ENCODE data around the gene ZBTB7C. TPM values are rescaled to one million over a fixed set of nuclear protein-coding genes. Genes with fewer than 3 reads are reported as not detected.

Gene ZBTB7C
- total RNA-seq, 4 donors from 2014 or later, result 26.0 to 50.6 (median 46.2) TPM

GRCh38 chr18:48407358-48407757, 1.8 kb downstream of the ZBTB7C start:
- 85% methylated on average over 3 of the region's 3 CpGs for WGBS
- peaks cover 9% of the 10 kb centered on the region for H3K27me3 ChIP-seq
- TF ChIP-seq POLR2A (IDR thresholded peaks at IDR 0.05), result no peak
- TF ChIP-seq, protein P1, sequence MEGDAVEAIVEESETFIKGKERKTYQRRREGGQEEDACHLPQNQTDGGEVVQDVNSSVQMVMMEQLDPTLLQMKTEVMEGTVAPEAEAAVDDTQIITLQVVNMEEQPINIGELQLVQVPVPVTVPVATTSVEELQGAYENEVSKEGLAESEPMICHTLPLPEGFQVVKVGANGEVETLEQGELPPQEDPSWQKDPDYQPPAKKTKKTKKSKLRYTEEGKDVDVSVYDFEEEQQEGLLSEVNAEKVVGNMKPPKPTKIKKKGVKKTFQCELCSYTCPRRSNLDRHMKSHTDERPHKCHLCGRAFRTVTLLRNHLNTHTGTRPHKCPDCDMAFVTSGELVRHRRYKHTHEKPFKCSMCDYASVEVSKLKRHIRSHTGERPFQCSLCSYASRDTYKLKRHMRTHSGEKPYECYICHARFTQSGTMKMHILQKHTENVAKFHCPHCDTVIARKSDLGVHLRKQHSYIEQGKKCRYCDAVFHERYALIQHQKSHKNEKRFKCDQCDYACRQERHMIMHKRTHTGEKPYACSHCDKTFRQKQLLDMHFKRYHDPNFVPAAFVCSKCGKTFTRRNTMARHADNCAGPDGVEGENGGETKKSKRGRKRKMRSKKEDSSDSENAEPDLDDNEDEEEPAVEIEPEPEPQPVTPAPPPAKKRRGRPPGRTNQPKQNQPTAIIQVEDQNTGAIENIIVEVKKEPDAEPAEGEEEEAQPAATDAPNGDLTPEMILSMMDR (IDR thresholded peaks at IDR 0.05), result no peak
- TF ChIP-seq POLR2AphosphoS5 (IDR thresholded peaks at IDR 0.05), result no peak
- TF ChIP-seq EP300 (IDR thresholded peaks at IDR 0.05), result no peak
- H3K4me3 ChIP-seq, result no peak overlapping the region
- no peaks in the 10 kb centered on the region for H3K9me3 ChIP-seq
- H3K36me3 ChIP-seq, result no peaks in the 10 kb centered on the region
- no peak for DNase-seq (ENCODE audit: low spot score in 2 of 2)
- H3K4me1 ChIP-seq, result peaks cover 24% of the 10 kb centered on the region
- no peak overlapping the region for H3K27ac ChIP-seq

GRCh38 chr18:48405978-48406377, 3.2 kb downstream of the ZBTB7C start:
- Histone ChIP-seq H3K4me1 (peaks cover 23% of the 10 kb centered on the region), H3K27ac (no peak overlapping the region), H3K9me3 (no peaks in the 10 kb centered on the region), H3K36me3 (no peaks in the 10 kb centered on the region), H3K4me3 (no peak overlapping the region), H3K27me3 (no peaks in the 10 kb centered on the region)
- TF ChIP-seq, protein P1 (IDR thresholded peaks at IDR 0.05), result no peak
- no peak for TF ChIP-seq POLR2AphosphoS5 (IDR thresholded peaks at IDR 0.05)
- no peak for TF ChIP-seq EP300 (IDR thresholded peaks at IDR 0.05)
- TF ChIP-seq POLR2A (IDR thresholded peaks at IDR 0.05), result no peak
- DNase-seq (ENCODE audit: low spot score in 2 of 2), result no peak
- WGBS, result 82% methylated on average over 6 of the region's 6 CpGs

DNA sequence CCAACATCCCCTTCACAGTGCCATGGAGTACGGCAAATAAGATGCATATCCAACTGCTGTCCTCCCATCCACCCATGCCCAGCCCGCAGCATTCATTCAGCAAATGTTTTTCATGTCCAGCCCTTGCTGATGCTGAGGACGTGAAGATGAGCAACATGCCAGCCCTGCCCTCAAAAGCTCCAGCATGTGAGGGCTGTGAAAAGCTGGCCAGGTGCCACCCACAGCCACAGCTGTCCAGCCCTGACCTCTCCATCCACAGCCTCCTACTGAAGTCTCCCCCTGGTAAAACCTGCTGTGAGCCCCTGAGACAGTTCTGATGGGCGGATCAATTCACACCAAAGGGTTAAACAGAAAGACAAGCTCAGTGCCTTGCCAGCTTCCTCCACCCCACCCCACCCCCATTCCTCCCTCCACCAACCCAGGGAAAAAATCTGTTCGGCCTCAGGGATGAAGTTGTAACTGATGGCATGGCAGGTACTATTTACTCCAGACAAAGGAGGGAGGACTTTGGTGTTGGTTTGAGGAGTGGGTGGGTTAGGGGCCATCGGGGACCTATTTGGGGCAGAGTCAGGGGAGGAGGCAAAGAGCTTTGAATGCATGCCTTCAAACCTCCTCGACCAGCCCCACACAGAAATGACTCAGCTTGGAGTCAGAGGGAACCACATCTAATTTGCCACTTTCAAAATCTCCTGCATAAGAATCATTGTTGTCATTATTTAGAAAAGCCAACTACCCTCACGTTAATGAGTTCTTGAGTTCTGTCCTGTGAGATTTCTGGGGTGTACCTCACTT, 4.3 kb downstream of the ZBTB7C start:
- H3K27ac ChIP-seq, result no peak overlapping the region
- DNase-seq (ENCODE audit: low spot score in 2 of 2), result no peak
- no peaks in the 10 kb centered on the region for H3K36me3 ChIP-seq
- H3K9me3 ChIP-seq, result no peaks in the 10 kb centered on the region
- peaks cover 15% of the 10 kb centered on the region for H3K4me1 ChIP-seq
- H3K4me3 ChIP-seq, result no peak overlapping the region
- H3K27me3 ChIP-seq, result no peaks in the 10 kb centered on the region
- 43% methylated on average over 8 of the region's 8 CpGs for WGBS
- TF ChIP-seq POLR2A (IDR thresholded peaks at IDR 0.05) (no peak), EP300 (IDR thresholded peaks at IDR 0.05) (no peak), POLR2AphosphoS5 (IDR thresholded peaks at IDR 0.05) (no peak)
- TF ChIP-seq, protein P1 (IDR thresholded peaks at IDR 0.05), result no peak

GRCh38 chr18:48402953-48403352, 6.2 kb downstream of the ZBTB7C start:
- 70% methylated on average over 1 of the region's 1 CpG for WGBS

DNA sequence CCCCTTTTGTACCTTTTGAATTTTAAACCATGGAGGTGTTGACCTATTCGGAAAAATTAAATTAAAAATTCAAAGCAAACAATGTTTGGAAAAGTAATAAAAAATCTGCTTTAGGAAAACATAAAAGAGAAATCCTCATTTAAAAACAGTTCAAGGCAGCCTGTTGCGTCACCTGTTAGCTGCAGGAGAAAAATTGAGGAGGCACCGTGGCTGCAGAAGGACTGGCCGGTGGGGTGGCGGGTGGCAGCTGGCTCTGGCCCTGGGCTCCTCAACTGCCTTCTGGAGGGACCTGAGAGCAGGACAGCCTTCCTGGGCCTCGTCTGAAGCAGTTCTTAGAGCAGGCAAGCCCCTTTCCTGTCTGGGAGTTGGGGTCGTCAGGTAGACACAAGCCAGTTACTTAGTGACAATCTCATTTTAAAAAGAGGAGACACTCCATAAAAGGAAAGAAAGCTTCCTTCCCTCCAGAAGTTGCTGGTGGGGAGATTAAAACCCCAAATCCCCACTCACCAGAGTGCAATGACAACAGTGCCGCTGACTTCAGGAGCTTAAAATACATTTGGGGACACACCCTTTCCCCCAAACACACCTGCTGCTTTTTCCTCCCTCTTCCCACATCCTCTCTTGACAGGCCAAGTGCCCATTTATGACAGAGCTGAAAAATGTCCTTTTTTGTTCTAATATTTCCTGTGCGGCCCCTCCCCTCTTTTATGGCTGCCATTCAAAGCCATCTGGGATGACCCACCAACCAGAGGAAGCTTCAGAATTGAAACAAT, 9.7 kb downstream of the ZBTB7C start:
- Histone ChIP-seq H3K27me3 (no peaks in the 10 kb centered on the region), H3K4me1 (peaks cover 2% of the 10 kb centered on the region), H3K27ac (no peak overlapping the region), H3K4me3 (no peak overlapping the region), H3K36me3 (no peaks in the 10 kb centered on the region), H3K9me3 (no peaks in the 10 kb centered on the region)
- TF ChIP-seq EP300 (IDR thresholded peaks at IDR 0.05), result no peak
- TF ChIP-seq, protein P1 (IDR thresholded peaks at IDR 0.05), result no peak
- no peak for TF ChIP-seq POLR2A (IDR thresholded peaks at IDR 0.05)
- TF ChIP-seq POLR2AphosphoS5 (IDR thresholded peaks at IDR 0.05), result no peak
- no peak for DNase-seq (ENCODE audit: low spot score in 2 of 2)
- 73% methylated on average over 9 of the region's 9 CpGs for WGBS

More at GRCh38 chr18:48402953-48403352, 6.2 kb downstream of the ZBTB7C start:
- no peaks in the 10 kb centered on the region for H3K36me3 ChIP-seq
- DNase-seq (ENCODE audit: low spot score in 2 of 2), result no peak
- no peaks in the 10 kb centered on the region for H3K27me3 ChIP-seq
- H3K27ac ChIP-seq, result no peak overlapping the region
- no peak for TF ChIP-seq EP300 (IDR thresholded peaks at IDR 0.05)
- H3K4me1 ChIP-seq, result peaks cover 4% of the 10 kb centered on the region
- no peaks in the 10 kb centered on the region for H3K9me3 ChIP-seq
- no peak overlapping the region for H3K4me3 ChIP-seq
